Measurements from ENCODE around the gene DUS1L.

Gene DUS1L

GRCh38 chr17:82013341-82013740 is 52.3 kb downstream of the DUS1L start:
- no peak overlapping the region for H3K4me2 ChIP-seq (ENCODE audit: insufficient read depth, low read length)
- H3K9ac ChIP-seq (ENCODE audit: low read depth, low read length): no peak overlapping the region
- H3K4me1 ChIP-seq (ENCODE audit: insufficient read depth, low read length): no peaks in the 10 kb centered on the region
- ATAC-seq (ENCODE audit: insufficient read depth, low read depth) (no peak), DNase-seq (no peak)
- TF ChIP-seq, protein P1, sequence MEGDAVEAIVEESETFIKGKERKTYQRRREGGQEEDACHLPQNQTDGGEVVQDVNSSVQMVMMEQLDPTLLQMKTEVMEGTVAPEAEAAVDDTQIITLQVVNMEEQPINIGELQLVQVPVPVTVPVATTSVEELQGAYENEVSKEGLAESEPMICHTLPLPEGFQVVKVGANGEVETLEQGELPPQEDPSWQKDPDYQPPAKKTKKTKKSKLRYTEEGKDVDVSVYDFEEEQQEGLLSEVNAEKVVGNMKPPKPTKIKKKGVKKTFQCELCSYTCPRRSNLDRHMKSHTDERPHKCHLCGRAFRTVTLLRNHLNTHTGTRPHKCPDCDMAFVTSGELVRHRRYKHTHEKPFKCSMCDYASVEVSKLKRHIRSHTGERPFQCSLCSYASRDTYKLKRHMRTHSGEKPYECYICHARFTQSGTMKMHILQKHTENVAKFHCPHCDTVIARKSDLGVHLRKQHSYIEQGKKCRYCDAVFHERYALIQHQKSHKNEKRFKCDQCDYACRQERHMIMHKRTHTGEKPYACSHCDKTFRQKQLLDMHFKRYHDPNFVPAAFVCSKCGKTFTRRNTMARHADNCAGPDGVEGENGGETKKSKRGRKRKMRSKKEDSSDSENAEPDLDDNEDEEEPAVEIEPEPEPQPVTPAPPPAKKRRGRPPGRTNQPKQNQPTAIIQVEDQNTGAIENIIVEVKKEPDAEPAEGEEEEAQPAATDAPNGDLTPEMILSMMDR (IDR thresholded peaks at IDR 0.05; ENCODE audit: borderline replicate concordance, extremely low read depth, low read length, poor library complexity, severe bottlenecking): no peak
- TF ChIP-seq EZH2 (IDR thresholded peaks at IDR 0.05; ENCODE audit: borderline replicate concordance, low read depth, low read length, severe bottlenecking): no peak
- no peaks in the 10 kb centered on the region for H3K79me2 ChIP-seq (ENCODE audit: insufficient read depth, low read length)
- H3K27ac ChIP-seq (ENCODE audit: low read length): no peak overlapping the region
- H2AFZ ChIP-seq (ENCODE audit: low read depth, low read length): no peak overlapping the region
- H3K36me3 ChIP-seq (ENCODE audit: insufficient read depth, low read length): peaks cover 15% of the 10 kb centered on the region
- H3K4me3 ChIP-seq (ENCODE audit: low read depth in 1 of 2, low read length in 2 of 2): no peak overlapping the region
- H4K20me1 ChIP-seq (ENCODE audit: insufficient read depth, low read length): no peaks in the 10 kb centered on the region; the same call in 1 of the 2 replicates
- no peaks in the 10 kb centered on the region for H3K9me3 ChIP-seq (ENCODE audit: insufficient read depth, low read length, severe bottlenecking)
- no peaks in the 10 kb centered on the region for H3K27me3 ChIP-seq (ENCODE audit: insufficient read depth, low read length, poor library complexity)

GRCh38 chr17:82012640-82013295 is 52.8 kb downstream of the DUS1L start:
- DNase-seq (no peak), ATAC-seq (ENCODE audit: insufficient read depth, low read depth) (no peak)
- Histone ChIP-seq H2AFZ (ENCODE audit: low read depth, low read length) (no peak overlapping the region), H3K9ac (ENCODE audit: low read depth, low read length) (no peak overlapping the region), H3K36me3 (ENCODE audit: insufficient read depth, low read length) (peaks cover 10% of the 10 kb centered on the region), H3K79me2 (ENCODE audit: insufficient read depth, low read length) (no peaks in the 10 kb centered on the region), H3K4me1 (ENCODE audit: insufficient read depth, low read length) (no peaks in the 10 kb centered on the region), H3K27me3 (ENCODE audit: insufficient read depth, low read length, poor library complexity) (no peaks in the 10 kb centered on the region), H3K4me2 (ENCODE audit: insufficient read depth, low read length) (no peak overlapping the region), H4K20me1 (ENCODE audit: insufficient read depth, low read length) (peaks cover 4% of the 10 kb centered on the region; the same call in 1 of the 2 replicates), H3K9me3 (ENCODE audit: insufficient read depth, low read length, severe bottlenecking) (no peaks in the 10 kb centered on the region), H3K4me3 (ENCODE audit: low read depth in 1 of 2, low read length in 2 of 2) (no peak overlapping the region), H3K27ac (ENCODE audit: low read length) (no peak overlapping the region)
- TF ChIP-seq, protein P1 (IDR thresholded peaks at IDR 0.05; ENCODE audit: borderline replicate concordance, extremely low read depth, low read length, poor library complexity, severe bottlenecking): no peak
- TF ChIP-seq EZH2 (IDR thresholded peaks at IDR 0.05; ENCODE audit: borderline replicate concordance, low read depth, low read length, severe bottlenecking): no peak

DNA sequence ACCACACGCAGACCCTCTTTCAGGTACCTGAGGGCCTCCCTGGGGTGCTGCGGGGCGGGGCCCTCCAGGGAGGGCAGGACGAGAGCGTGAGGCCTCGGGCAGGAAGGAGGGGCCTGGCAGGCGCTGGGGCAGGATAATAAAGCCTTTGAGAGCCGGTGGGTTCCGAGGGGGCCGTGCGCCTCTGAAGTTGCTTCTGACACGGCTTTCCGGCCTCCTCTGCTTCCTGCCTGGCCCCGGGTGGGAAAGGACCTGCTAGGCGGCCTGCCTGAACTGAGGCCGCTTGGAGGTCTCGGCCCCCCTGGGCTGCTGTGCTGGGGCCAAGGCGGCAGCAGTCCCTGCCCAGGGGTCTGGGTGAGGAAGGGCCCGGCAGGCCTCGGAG is 53.4 kb downstream of the DUS1L start:
- Histone ChIP-seq H3K4me3 (ENCODE audit: low read depth in 1 of 2, low read length in 2 of 2) (no peak overlapping the region), H3K9ac (ENCODE audit: low read depth, low read length) (no peak overlapping the region), H3K79me2 (ENCODE audit: insufficient read depth, low read length) (no peaks in the 10 kb centered on the region), H3K27ac (ENCODE audit: low read length) (no peak overlapping the region), H4K20me1 (ENCODE audit: insufficient read depth, low read length) (peaks cover 4% of the 10 kb centered on the region; the same call in 1 of the 2 replicates), H2AFZ (ENCODE audit: low read depth, low read length) (no peak overlapping the region), H3K36me3 (ENCODE audit: insufficient read depth, low read length) (peaks cover 4% of the 10 kb centered on the region; the same call in 1 of the 2 replicates), H3K27me3 (ENCODE audit: insufficient read depth, low read length, poor library complexity) (no peaks in the 10 kb centered on the region), H3K4me1 (ENCODE audit: insufficient read depth, low read length) (no peaks in the 10 kb centered on the region), H3K9me3 (ENCODE audit: insufficient read depth, low read length, severe bottlenecking) (no peaks in the 10 kb centered on the region), H3K4me2 (ENCODE audit: insufficient read depth, low read length) (no peak overlapping the region)
- ATAC-seq (ENCODE audit: insufficient read depth, low read depth) (no peak), DNase-seq (no peak)
- no peak for TF ChIP-seq EZH2 (IDR thresholded peaks at IDR 0.05; ENCODE audit: borderline replicate concordance, low read depth, low read length, severe bottlenecking)
- TF ChIP-seq, protein P1 (IDR thresholded peaks at IDR 0.05; ENCODE audit: borderline replicate concordance, extremely low read depth, low read length, poor library complexity, severe bottlenecking): no peak

Measured in DND-41 (cell line).